Measurements from ENCODE around the gene DPH5.

GRCh38 chr1:100979631-100980030 is 46.0 kb downstream of the DPH5 start:
- TF ChIP-seq POLR2AphosphoS5 (IDR thresholded peaks at IDR 0.05; ENCODE audit: low read depth, low read length) (no peak), POLR2A (IDR thresholded peaks at IDR 0.05; ENCODE audit: low read depth, low read length) (no peak)

All from GM12892 (cell line).